ENCODE measurements around the gene IRAK1.

- TF ChIP-seq CTCF (IDR thresholded peaks at IDR 0.05) (no peak), EP300 (IDR thresholded peaks at IDR 0.05; ENCODE audit: borderline replicate concordance in 1 of 2, low read depth in 1 of 2, low read length in 1 of 2) (no peak), YY1 (IDR thresholded peaks at IDR 0.05; ENCODE audit: low read depth) (no peak), MXI1 (IDR thresholded peaks at IDR 0.05; ENCODE audit: low read depth, low read length) (no peak), POLR2AphosphoS5 (IDR thresholded peaks at IDR 0.05; ENCODE audit: low read depth, low read length) (no peak), TCF12 (IDR thresholded peaks at IDR 0.05) (no peak), SIN3A (IDR thresholded peaks at IDR 0.05; ENCODE audit: borderline replicate concordance, low read depth, low read length) (no peak), GABPA (IDR thresholded peaks at IDR 0.05; ENCODE audit: low read depth) (no peak), USF1 (IDR thresholded peaks at IDR 0.05; ENCODE audit: borderline replicate concordance, low read depth) (no peak)
These were observed 58.4 kb downstream of the IRAK1 start for GRCh38 chrX:153961292-153961691.
